ENCODE data around the gene PLAAT4.

PLAAT4 gene

GRCh38 chr11:63536669-63537292 is at the start of gene PLAAT4:
Gene PLAAT4, plus strand, starts transcription at chr11:63536808. Its CDS starts 61 bp downstream, at chr11:63536869.
- no peak for DNase-seq (ENCODE audit: extremely low read depth in 1 of 2, low read depth in 1 of 2)

- no peak for DNase-seq (ENCODE audit: extremely low read depth in 1 of 2, low read depth in 1 of 2)
These were observed 47.8 kb upstream of the PLAAT4 start for GRCh38 chr11:63488789-63489188.

- no peak for DNase-seq (ENCODE audit: extremely low read depth in 1 of 2, low read depth in 1 of 2)
These were observed 46.7 kb upstream of the PLAAT4 start for GRCh38 chr11:63489879-63490278.

- DNase-seq (ENCODE audit: extremely low read depth in 1 of 2, low read depth in 1 of 2): peak in 1 of 2 donors; percentile 17
These were observed 45.9 kb upstream of the PLAAT4 start, which contains the start of gene PLAAT5 for GRCh38 chr11:63490551-63491239. Gene PLAAT5, minus strand, starts transcription at chr11:63491167. Its CDS starts 133 bp downstream, at chr11:63491034.

- DNase-seq (ENCODE audit: extremely low read depth in 1 of 2, low read depth in 1 of 2): no peak
These were observed 45.4 kb upstream of the PLAAT4 start for GRCh38 chr11:63491240-63491587.

- no peak for DNase-seq (ENCODE audit: extremely low read depth in 1 of 2, low read depth in 1 of 2)
These were observed 44.8 kb upstream of the PLAAT4 start for GRCh38 chr11:63491636-63492372.

GRCh38 chr11:63492441-63492840 is 44.2 kb upstream of the PLAAT4 start:
- DNase-seq (ENCODE audit: extremely low read depth in 1 of 2, low read depth in 1 of 2): no peak

- DNase-seq (ENCODE audit: extremely low read depth in 1 of 2, low read depth in 1 of 2): no peak
These were observed 43.5 kb upstream of the PLAAT4 start for GRCh38 chr11:63493127-63493526.

GRCh38 chr11:63494975-63495374 is 41.6 kb upstream of the PLAAT4 start:
- DNase-seq (ENCODE audit: extremely low read depth in 1 of 2, low read depth in 1 of 2): no peak

GRCh38 chr11:63499874-63500273 is 36.7 kb upstream of the PLAAT4 start:
- no peak for DNase-seq (ENCODE audit: extremely low read depth in 1 of 2, low read depth in 1 of 2)

- DNase-seq (ENCODE audit: extremely low read depth in 1 of 2, low read depth in 1 of 2): no peak
These were observed 35.4 kb upstream of the PLAAT4 start for GRCh38 chr11:63501236-63501635.

GRCh38 chr11:63502252-63502820 is 34.3 kb upstream of the PLAAT4 start:
- DNase-seq (ENCODE audit: extremely low read depth in 1 of 2, low read depth in 1 of 2): no peak

- DNase-seq (ENCODE audit: extremely low read depth in 1 of 2, low read depth in 1 of 2): no peak
These were observed 33.1 kb upstream of the PLAAT4 start for GRCh38 chr11:63503492-63503891.

GRCh38 chr11:63504054-63504453 is 32.6 kb upstream of the PLAAT4 start:
- DNase-seq (ENCODE audit: extremely low read depth in 1 of 2, low read depth in 1 of 2): no peak

- DNase-seq (ENCODE audit: extremely low read depth in 1 of 2, low read depth in 1 of 2): no peak
These were observed 31.5 kb upstream of the PLAAT4 start for GRCh38 chr11:63504933-63505586.

GRCh38 chr11:63505857-63506528 is 30.6 kb upstream of the PLAAT4 start, which contains the start of gene LGALS12:
Gene LGALS12, plus strand, starts transcription at chr11:63506084. Its CDS starts 375 bp downstream, at chr11:63506459.
- DNase-seq (ENCODE audit: extremely low read depth in 1 of 2, low read depth in 1 of 2): no peak

- no peak for DNase-seq (ENCODE audit: extremely low read depth in 1 of 2, low read depth in 1 of 2)
These were observed 29.7 kb upstream of the PLAAT4 start for GRCh38 chr11:63506876-63507275.

GRCh38 chr11:63507511-63507910 is 29.1 kb upstream of the PLAAT4 start:
- DNase-seq (ENCODE audit: extremely low read depth in 1 of 2, low read depth in 1 of 2): no peak

GRCh38 chr11:63508009-63508408 is 28.6 kb upstream of the PLAAT4 start:
- no peak for DNase-seq (ENCODE audit: extremely low read depth in 1 of 2, low read depth in 1 of 2)

- DNase-seq (ENCODE audit: extremely low read depth in 1 of 2, low read depth in 1 of 2): no peak
These were observed 27.9 kb upstream of the PLAAT4 start for GRCh38 chr11:63508745-63509144.
